ENCODE data around the gene KRT15. TPM values are rescaled to one million over a fixed set of nuclear protein-coding genes. Genes with fewer than 3 reads are reported as not detected.

Gene KRT15
- total RNA-seq, 4 donors from 2014 or later: 0.42 to 4.2 (median 0.78) TPM; not detected in 1

- peaks cover 0 to 34% (median 16%) of the 10 kb centered on the region in 4 donors for H3K4me1 ChIP-seq
- H3K27me3 ChIP-seq: no peaks in the 10 kb centered on the region
- peaks cover 0 to 5% (median 0%) of the 10 kb centered on the region in 4 donors for H3K9me3 ChIP-seq
- no peak for TF ChIP-seq POLR2A (IDR thresholded peaks at IDR 0.05)
- TF ChIP-seq EP300 (IDR thresholded peaks at IDR 0.05): no peak
- TF ChIP-seq, protein P1, sequence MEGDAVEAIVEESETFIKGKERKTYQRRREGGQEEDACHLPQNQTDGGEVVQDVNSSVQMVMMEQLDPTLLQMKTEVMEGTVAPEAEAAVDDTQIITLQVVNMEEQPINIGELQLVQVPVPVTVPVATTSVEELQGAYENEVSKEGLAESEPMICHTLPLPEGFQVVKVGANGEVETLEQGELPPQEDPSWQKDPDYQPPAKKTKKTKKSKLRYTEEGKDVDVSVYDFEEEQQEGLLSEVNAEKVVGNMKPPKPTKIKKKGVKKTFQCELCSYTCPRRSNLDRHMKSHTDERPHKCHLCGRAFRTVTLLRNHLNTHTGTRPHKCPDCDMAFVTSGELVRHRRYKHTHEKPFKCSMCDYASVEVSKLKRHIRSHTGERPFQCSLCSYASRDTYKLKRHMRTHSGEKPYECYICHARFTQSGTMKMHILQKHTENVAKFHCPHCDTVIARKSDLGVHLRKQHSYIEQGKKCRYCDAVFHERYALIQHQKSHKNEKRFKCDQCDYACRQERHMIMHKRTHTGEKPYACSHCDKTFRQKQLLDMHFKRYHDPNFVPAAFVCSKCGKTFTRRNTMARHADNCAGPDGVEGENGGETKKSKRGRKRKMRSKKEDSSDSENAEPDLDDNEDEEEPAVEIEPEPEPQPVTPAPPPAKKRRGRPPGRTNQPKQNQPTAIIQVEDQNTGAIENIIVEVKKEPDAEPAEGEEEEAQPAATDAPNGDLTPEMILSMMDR (IDR thresholded peaks at IDR 0.05): no peak
- H3K27ac ChIP-seq: peak overlapping the region; percentile 26 to 79 (median 66)
- peak overlapping the region in 3 of 4 donors; percentile 0 to 35 (median 13) for H3K4me3 ChIP-seq
- no peaks in the 10 kb centered on the region for H3K36me3 ChIP-seq
- DNase-seq (ENCODE audit: low spot score in 2 of 2): no peak
- WGBS, 2 donors: 36 to 42% methylated on average over 21 to 22 of the region's 23 CpGs
These were observed 29.5 kb upstream of the KRT15 start for GRCh38 chr17:41547921-41548843.

DNA sequence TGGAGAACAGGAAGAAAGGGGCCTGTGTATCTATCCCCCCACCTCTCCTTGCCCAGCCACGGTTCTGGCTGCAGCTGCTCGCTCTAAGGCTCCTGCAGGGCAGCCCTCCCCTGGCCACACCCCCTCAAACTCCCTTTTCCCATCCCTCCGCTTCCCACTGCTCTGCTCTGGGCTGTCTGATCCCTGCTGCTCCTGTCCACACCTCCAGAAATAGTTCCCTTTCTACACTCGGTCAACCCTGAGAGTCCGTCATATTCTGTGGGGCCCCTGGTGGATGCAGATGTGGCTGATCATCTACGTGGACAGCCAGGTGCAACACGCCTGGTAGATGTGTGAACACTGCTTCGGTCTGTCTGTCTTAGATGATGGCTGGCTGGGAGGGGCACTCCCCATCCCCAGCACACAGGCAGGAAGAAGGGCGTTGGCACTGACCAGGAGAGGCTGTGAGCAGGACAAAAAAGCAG is 28.7 kb upstream of the KRT15 start:
- Histone ChIP-seq H3K4me3 (no peak overlapping the region), H3K9me3 (peaks cover 0 to 5% (median 0%) of the 10 kb centered on the region in 4 donors), H3K4me1 (peaks cover 0 to 34% (median 16%) of the 10 kb centered on the region in 4 donors), H3K27ac (peak overlapping the region in 3 of 4 donors; percentile 26 to 79 (median 74)), H3K27me3 (no peaks in the 10 kb centered on the region), H3K36me3 (no peaks in the 10 kb centered on the region)
- WGBS, 2 donors: 75% methylated on average over 9 of the region's 9 CpGs
- TF ChIP-seq EP300 (IDR thresholded peaks at IDR 0.05) (no peak), POLR2A (IDR thresholded peaks at IDR 0.05) (no peak)
- TF ChIP-seq, protein P1 (IDR thresholded peaks at IDR 0.05): no peak
- DNase-seq (ENCODE audit: low spot score in 2 of 2): no peak

- Histone ChIP-seq H3K9me3 (peaks cover 0 to 5% (median 0%) of the 10 kb centered on the region in 4 donors), H3K27ac (no peak overlapping the region), H3K36me3 (no peaks in the 10 kb centered on the region), H3K4me3 (no peak overlapping the region), H3K4me1 (peaks cover 0 to 32% (median 16%) of the 10 kb centered on the region in 4 donors), H3K27me3 (no peaks in the 10 kb centered on the region)
- TF ChIP-seq, protein P1 (IDR thresholded peaks at IDR 0.05): no peak
- no peak for TF ChIP-seq EP300 (IDR thresholded peaks at IDR 0.05)
- no peak for TF ChIP-seq POLR2A (IDR thresholded peaks at IDR 0.05)
- 96 to 97% methylated on average over 3 of the region's 3 CpGs for WGBS, 2 donors
- DNase-seq (ENCODE audit: low spot score in 2 of 2): no peak
These were observed 28.1 kb upstream of the KRT15 start for GRCh38 chr17:41546819-41547218.

DNA sequence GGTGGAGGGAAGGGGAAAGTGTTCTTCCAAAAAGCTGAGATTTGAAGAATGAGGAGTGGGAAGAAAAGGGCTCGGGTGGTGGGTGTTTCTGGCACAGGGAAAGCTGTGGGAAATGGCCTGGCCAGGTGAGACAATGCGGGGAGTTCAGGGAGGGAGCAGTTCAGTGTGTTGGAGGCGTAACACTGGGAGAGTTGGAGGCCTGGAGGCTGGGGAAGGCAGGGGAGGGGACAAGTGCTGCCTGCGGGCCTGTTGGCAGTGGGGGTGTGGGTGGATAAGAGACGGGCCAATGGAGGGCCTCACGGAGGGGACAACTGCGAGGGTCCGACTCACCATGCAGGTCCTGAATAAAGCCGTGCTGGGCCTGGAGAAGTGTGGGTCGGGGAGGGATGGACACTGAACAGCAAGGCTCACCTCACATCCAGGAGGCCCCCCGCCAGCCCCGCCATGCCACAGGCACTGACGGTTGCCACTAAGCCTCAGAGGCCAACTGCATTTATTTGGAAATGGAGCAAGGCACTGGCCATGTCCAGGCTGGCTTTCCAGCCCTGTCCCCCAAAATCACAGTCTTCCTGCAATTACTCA is 27.2 kb upstream of the KRT15 start:
- TF ChIP-seq, protein P1 (IDR thresholded peaks at IDR 0.05): no peak
- TF ChIP-seq EP300 (IDR thresholded peaks at IDR 0.05) (no peak), POLR2A (IDR thresholded peaks at IDR 0.05) (no peak)
- 78 to 81% methylated on average over 13 of the region's 13 CpGs for WGBS, 2 donors
- no peak overlapping the region for H3K4me3 ChIP-seq

More for the DNA sequence above, 27.2 kb upstream of the KRT15 start:
- H3K27ac ChIP-seq: no peak overlapping the region
- peaks cover 0 to 5% (median 0%) of the 10 kb centered on the region in 4 donors for H3K9me3 ChIP-seq
- H3K4me1 ChIP-seq: peaks cover 0 to 28% (median 16%) of the 10 kb centered on the region in 4 donors
- DNase-seq (ENCODE audit: low spot score in 2 of 2): no peak
- H3K36me3 ChIP-seq: no peaks in the 10 kb centered on the region
- H3K27me3 ChIP-seq: no peaks in the 10 kb centered on the region

Measured in tibial nerve (tissue), 4 donors.